Mesothelial cell of epicardium (in vitro differentiated cells): Measurements from ENCODE around the gene DACT2. TPM values are rescaled to one million over a fixed set of nuclear protein-coding genes. Genes with fewer than 3 reads are reported as not detected.
A peak's percentile ranks its signal among the peaks of the same experiment; 100 is the strongest.

Source experiments
- DNase-seq, 2 experiments: peaks; one replicate each; pipeline ENCODE4 v3.0.0; 2021; ENCODE audit warnings: low spot score in 2 of 2; ENCODE audit not compliant: unreplicated experiment in 2 of 2
- H3K27ac Mint-ChIP-seq: 2 replicates; pipeline ENCODE4 v1.8.0; 2021; ENCODE audit warnings: mixed read lengths
- H3K27me3 Mint-ChIP-seq: 2 replicates; pipeline ENCODE4 v1.8.0; 2021; ENCODE audit warnings: low read depth, mixed read lengths
- H3K36me3 Mint-ChIP-seq: 2 replicates; pipeline ENCODE4 v1.8.0; 2021; ENCODE audit warnings: mixed read lengths
- H3K4me1 Mint-ChIP-seq: 2 replicates; pipeline ENCODE4 v1.8.0; 2021; ENCODE audit warnings: mixed read lengths
- H3K4me3 Mint-ChIP-seq: 2 replicates; pipeline ENCODE4 v1.8.0; 2021; ENCODE audit warnings: mild to moderate bottlenecking, moderate library complexity, mixed read lengths
- H3K9me3 Mint-ChIP-seq: 2 replicates; pipeline ENCODE4 v1.8.0; 2021; ENCODE audit warnings: mixed read lengths
- CTCF ChIP-seq: fragments of 200-600 bp; sonication (generic); IDR thresholded peaks from one replicate; pipeline ENCODE4 v1.5.0; 2021; ENCODE audit warnings: antibody characterized with exemption; ENCODE audit not compliant: unreplicated experiment
- total RNA-seq: library from RNA; stranded (reverse); gene quantifications from 3 replicates; pipeline ENCODE4 v1.2.1, GENCODE V29; 2021

The DACT2 gene
- total RNA-seq, 1 donor from 2014 or later = 7.4 TPM

GRCh38 chr6:168307695-168308021, 11.9 kb downstream of the DACT2 start:
- no peak overlapping the region for H3K4me3 Mint-ChIP-seq
- peaks cover 10% of the 10 kb centered on the region for H3K36me3 Mint-ChIP-seq
- H3K27ac Mint-ChIP-seq = no peak overlapping the region
- no peak for DNase-seq
- no peak for TF ChIP-seq CTCF
- no peaks in the 10 kb centered on the region for H3K27me3 Mint-ChIP-seq
- peaks cover 43% of the 10 kb centered on the region for H3K4me1 Mint-ChIP-seq
- H3K9me3 Mint-ChIP-seq = no peaks in the 10 kb centered on the region

- Mint-ChIP-seq H3K9me3 (no peaks in the 10 kb centered on the region), H3K4me3 (no peak overlapping the region), H3K27me3 (no peaks in the 10 kb centered on the region), H3K27ac (no peak overlapping the region), H3K36me3 (peaks cover 10% of the 10 kb centered on the region), H3K4me1 (peaks cover 44% of the 10 kb centered on the region)
- peak in 1 of 2 experiments; percentile 34 for DNase-seq
- TF ChIP-seq CTCF = no peak
Observed at GRCh38 chr6:168307015-168307694, 12.4 kb downstream of the DACT2 start.

GRCh38 chr6:168305863-168306262, 13.7 kb downstream of the DACT2 start:
- peaks cover 10% of the 10 kb centered on the region for H3K36me3 Mint-ChIP-seq
- no peak overlapping the region for H3K4me3 Mint-ChIP-seq
- no peaks in the 10 kb centered on the region for H3K9me3 Mint-ChIP-seq
- peak in 1 of 2 experiments; percentile 25 for DNase-seq
- TF ChIP-seq CTCF = no peak
- no peak overlapping the region for H3K27ac Mint-ChIP-seq
- H3K4me1 Mint-ChIP-seq = peaks cover 38% of the 10 kb centered on the region
- H3K27me3 Mint-ChIP-seq = no peaks in the 10 kb centered on the region

- H3K27me3 Mint-ChIP-seq = no peaks in the 10 kb centered on the region
- TF ChIP-seq CTCF = no peak
- H3K9me3 Mint-ChIP-seq = no peaks in the 10 kb centered on the region
- no peak overlapping the region for H3K4me3 Mint-ChIP-seq
- H3K4me1 Mint-ChIP-seq = peaks cover 38% of the 10 kb centered on the region
- H3K36me3 Mint-ChIP-seq = peaks cover 10% of the 10 kb centered on the region
- peak in 1 of 2 experiments; percentile 43 for DNase-seq
- H3K27ac Mint-ChIP-seq = no peak overlapping the region
Observed at GRCh38 chr6:168305096-168305749, 14.4 kb downstream of the DACT2 start.

GRCh38 chr6:168304752-168305015, 14.9 kb downstream of the DACT2 start:
- Mint-ChIP-seq H3K9me3 (no peaks in the 10 kb centered on the region), H3K36me3 (peaks cover 10% of the 10 kb centered on the region), H3K4me3 (no peak overlapping the region), H3K27me3 (no peaks in the 10 kb centered on the region), H3K27ac (no peak overlapping the region), H3K4me1 (peaks cover 38% of the 10 kb centered on the region)
- no peak for TF ChIP-seq CTCF
- peak in 1 of 2 experiments; percentile 35 for DNase-seq
